ENCODE measurements around the gene KIAA0319L.
A peak's percentile ranks its signal among the peaks of the same experiment; 100 is the strongest.
"Not testable (repeated sequence)": the region's sequence is repeated elsewhere in the genome, so short reads cannot be mapped to it uniquely, and the experiment has no call there.

The KIAA0319L gene

GRCh38 chr1:35500439-35500838 is 56.8 kb downstream of the KIAA0319L start:
- no peak for DNase-seq (ENCODE audit: insufficient read length)
- FAIRE-seq = peak; percentile 17
- TF ChIP-seq POLR2A (IDR thresholded peaks at IDR 0.05; ENCODE audit: low read depth, low read length) (no peak), POLR2AphosphoS5 (IDR thresholded peaks at IDR 0.05; ENCODE audit: low read depth, low read length) (no peak), TAF1 (IDR thresholded peaks at IDR 0.05; ENCODE audit: borderline replicate concordance, low read depth, low read length) (no peak)

DNA sequence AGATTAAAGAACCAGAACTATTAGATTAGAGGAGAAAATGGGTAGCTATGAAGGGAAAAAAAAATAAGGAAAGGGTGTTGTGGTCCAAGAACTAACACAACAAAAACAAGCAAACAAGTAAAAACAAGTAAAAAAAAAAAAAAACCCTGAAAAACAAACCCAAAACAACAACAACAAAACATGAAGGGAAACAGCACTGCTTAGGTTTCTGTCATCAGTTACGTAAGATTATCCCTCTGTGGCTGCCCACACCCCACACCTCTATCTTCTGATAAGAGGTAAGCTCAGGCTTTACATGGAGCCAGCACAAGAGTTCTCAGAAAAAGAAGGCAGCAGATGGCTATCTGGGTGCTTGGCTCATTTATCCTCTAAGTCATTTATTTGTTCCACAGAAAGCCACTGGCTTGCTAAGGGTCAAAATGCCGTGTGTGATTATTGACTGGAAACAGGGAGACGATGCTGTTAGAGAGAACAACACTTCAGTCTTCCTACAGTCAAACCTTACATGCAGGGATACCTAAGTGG is 57.5 kb downstream of the KIAA0319L start:
- no peak for FAIRE-seq
- no peak for DNase-seq (ENCODE audit: insufficient read length)

DNA sequence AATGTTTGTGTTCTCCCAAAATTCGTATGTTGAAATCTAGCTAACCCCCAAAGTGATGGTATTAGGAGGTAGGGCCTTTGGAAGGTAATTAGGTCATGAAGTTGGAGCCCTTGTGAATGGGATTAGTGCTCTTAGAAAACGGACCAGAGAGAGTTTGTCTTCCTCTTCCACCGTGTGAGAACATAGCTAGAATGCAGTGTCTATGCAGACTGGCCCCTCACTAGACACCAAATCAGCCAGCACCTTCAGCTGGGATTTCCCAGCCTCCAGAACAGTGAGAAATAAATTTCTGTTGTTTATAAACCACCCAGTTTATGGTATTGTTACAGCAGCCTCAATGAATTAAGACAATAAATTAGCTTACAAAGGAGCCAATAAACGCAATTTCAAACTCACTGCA is 58.0 kb downstream of the KIAA0319L start:
- TF ChIP-seq POLR2AphosphoS5 (IDR thresholded peaks at IDR 0.05; ENCODE audit: low read depth, low read length) = no peak
- TF ChIP-seq TAF1 (IDR thresholded peaks at IDR 0.05; ENCODE audit: borderline replicate concordance, low read depth, low read length) = no peak
- no peak for TF ChIP-seq POLR2A (IDR thresholded peaks at IDR 0.05; ENCODE audit: low read depth, low read length)
- FAIRE-seq (no peak), DNase-seq (ENCODE audit: insufficient read length) (no peak)

More for the DNA sequence above, 57.5 kb downstream of the KIAA0319L start:
- TF ChIP-seq TAF1 (IDR thresholded peaks at IDR 0.05; ENCODE audit: borderline replicate concordance, low read depth, low read length) (no peak), POLR2AphosphoS5 (IDR thresholded peaks at IDR 0.05; ENCODE audit: low read depth, low read length) (no peak), POLR2A (IDR thresholded peaks at IDR 0.05; ENCODE audit: low read depth, low read length) (no peak)

DNA sequence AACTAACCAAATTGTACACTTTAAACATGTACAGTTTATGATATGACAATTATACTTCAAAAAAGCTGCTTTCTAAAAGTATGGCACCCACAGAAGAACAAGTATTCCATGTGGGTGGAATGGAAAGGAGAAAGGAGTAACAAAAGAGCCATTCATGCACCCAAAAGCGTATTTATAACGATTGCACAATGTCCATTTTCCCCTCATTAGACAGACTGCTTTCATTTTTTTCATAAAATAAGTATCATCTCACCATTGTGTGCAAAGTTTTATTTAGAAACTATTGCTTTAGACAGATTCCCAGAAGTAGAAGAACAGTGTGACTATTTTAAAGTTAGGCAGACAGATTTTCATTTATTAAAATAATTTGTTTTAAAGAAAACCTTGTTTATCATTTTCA is 59.6 kb downstream of the KIAA0319L start:
- no peak for FAIRE-seq

DNA sequence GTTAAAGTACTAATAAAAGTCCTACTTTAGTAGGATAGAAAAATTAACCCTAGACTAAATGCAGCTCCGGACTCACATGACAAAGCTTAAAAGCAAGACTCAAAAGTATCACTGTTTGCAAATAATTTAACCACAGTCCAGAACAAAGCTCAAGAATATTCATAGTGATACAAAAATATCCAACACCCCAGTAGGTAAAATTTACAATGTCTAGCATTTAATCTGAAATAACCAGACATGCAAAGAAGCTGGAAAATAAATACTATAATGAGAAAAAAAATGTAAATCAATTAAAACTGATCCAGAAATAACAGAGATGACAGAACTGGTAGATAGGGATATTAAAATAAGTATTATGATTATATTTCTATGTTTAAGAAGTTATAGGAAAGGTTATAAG is 67.0 kb downstream of the KIAA0319L start:
- FAIRE-seq = no peak
- DNase-seq (ENCODE audit: insufficient read length) = no peak
- TF ChIP-seq POLR2AphosphoS5 (IDR thresholded peaks at IDR 0.05; ENCODE audit: low read depth, low read length) = no peak
- no peak for TF ChIP-seq TAF1 (IDR thresholded peaks at IDR 0.05; ENCODE audit: borderline replicate concordance, low read depth, low read length)
- TF ChIP-seq POLR2A (IDR thresholded peaks at IDR 0.05; ENCODE audit: low read depth, low read length) = no peak

More for the DNA sequence above, 59.6 kb downstream of the KIAA0319L start:
- DNase-seq (ENCODE audit: insufficient read length) = no peak
- TF ChIP-seq POLR2A (IDR thresholded peaks at IDR 0.05; ENCODE audit: low read depth, low read length) (no peak), TAF1 (IDR thresholded peaks at IDR 0.05; ENCODE audit: borderline replicate concordance, low read depth, low read length) (no peak), POLR2AphosphoS5 (IDR thresholded peaks at IDR 0.05; ENCODE audit: low read depth, low read length) (no peak)

- DNase-seq (ENCODE audit: insufficient read length) = no peak
- TF ChIP-seq POLR2A (IDR thresholded peaks at IDR 0.05; ENCODE audit: low read depth, low read length) (no peak), POLR2AphosphoS5 (IDR thresholded peaks at IDR 0.05; ENCODE audit: low read depth, low read length) (no peak), TAF1 (IDR thresholded peaks at IDR 0.05; ENCODE audit: borderline replicate concordance, low read depth, low read length) (no peak)
- no peak for FAIRE-seq
Measured at GRCh38 chr1:35488336-35488735, 68.9 kb downstream of the KIAA0319L start.

- no peak for DNase-seq (ENCODE audit: insufficient read length)
- FAIRE-seq = no peak
- TF ChIP-seq TAF1 (IDR thresholded peaks at IDR 0.05; ENCODE audit: borderline replicate concordance, low read depth, low read length) (no peak), POLR2AphosphoS5 (IDR thresholded peaks at IDR 0.05; ENCODE audit: low read depth, low read length) (no peak), POLR2A (IDR thresholded peaks at IDR 0.05; ENCODE audit: low read depth, low read length) (no peak)
Measured at GRCh38 chr1:35486858-35487408, 70.3 kb downstream of the KIAA0319L start.

GRCh38 chr1:35481229-35481628 is 76.0 kb downstream of the KIAA0319L start:
- TF ChIP-seq POLR2A (IDR thresholded peaks at IDR 0.05; ENCODE audit: low read depth, low read length) (no peak), POLR2AphosphoS5 (IDR thresholded peaks at IDR 0.05; ENCODE audit: low read depth, low read length) (no peak), TAF1 (IDR thresholded peaks at IDR 0.05; ENCODE audit: borderline replicate concordance, low read depth, low read length) (no peak)
- DNase-seq (ENCODE audit: insufficient read length) (no peak), FAIRE-seq (no peak)

DNA sequence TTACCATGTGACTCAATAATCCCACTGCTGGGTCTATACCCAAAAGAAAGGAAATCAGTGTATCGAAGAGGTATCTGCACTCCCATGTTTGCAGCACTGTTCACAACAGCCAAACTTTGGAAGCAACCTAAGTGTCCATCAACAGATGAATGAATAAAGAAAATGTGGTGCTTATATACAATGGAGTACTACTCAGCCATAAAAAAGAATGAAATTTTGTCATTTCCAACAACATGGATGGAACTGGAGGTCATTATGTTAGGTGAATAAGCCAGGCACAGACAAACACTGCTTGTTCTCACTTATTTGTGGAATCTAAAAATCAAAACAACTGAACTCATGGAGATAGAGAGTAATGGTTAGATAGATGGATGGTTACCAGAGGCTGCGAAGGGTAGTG is 79.3 kb downstream of the KIAA0319L start:
- TF ChIP-seq TAF1 (IDR thresholded peaks at IDR 0.05; ENCODE audit: borderline replicate concordance, low read depth, low read length) (no peak), POLR2AphosphoS5 (IDR thresholded peaks at IDR 0.05; ENCODE audit: low read depth, low read length) (no peak), POLR2A (IDR thresholded peaks at IDR 0.05; ENCODE audit: low read depth, low read length) (no peak)
- FAIRE-seq (no peak), DNase-seq (ENCODE audit: insufficient read length) (no peak)

GRCh38 chr1:35475856-35476674 is 81.1 kb downstream of the KIAA0319L start:
- DNase-seq (ENCODE audit: insufficient read length) = no peak
- TF ChIP-seq TAF1 (IDR thresholded peaks at IDR 0.05; ENCODE audit: borderline replicate concordance, low read depth, low read length) (no peak), POLR2A (IDR thresholded peaks at IDR 0.05; ENCODE audit: low read depth, low read length) (no peak), POLR2AphosphoS5 (IDR thresholded peaks at IDR 0.05; ENCODE audit: low read depth, low read length) (no peak)
- FAIRE-seq = no peak

DNA sequence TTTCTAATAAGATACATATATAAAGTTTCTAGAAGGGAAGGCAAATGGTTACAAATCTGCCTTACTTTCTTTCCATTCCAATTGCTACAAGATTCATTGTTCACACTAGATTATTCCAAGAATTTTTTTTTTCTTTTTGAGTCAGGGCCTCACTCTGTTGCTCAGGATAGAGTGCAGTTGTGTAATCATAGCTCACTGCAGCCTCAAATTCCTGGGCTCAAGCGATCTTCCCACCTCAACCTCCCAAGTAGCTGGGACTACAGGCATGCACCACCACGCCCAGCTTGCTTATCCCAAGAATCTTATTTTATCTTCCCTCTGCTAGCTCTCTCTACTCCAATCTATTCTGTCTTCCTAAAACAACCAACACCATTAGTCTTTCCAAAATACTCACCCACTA is 81.8 kb downstream of the KIAA0319L start:
- no peak for DNase-seq (ENCODE audit: insufficient read length)
- no peak for FAIRE-seq
- TF ChIP-seq POLR2AphosphoS5 (IDR thresholded peaks at IDR 0.05; ENCODE audit: low read depth, low read length) (no peak), TAF1 (IDR thresholded peaks at IDR 0.05; ENCODE audit: borderline replicate concordance, low read depth, low read length) (no peak), POLR2A (IDR thresholded peaks at IDR 0.05; ENCODE audit: low read depth, low read length) (no peak)

DNA sequence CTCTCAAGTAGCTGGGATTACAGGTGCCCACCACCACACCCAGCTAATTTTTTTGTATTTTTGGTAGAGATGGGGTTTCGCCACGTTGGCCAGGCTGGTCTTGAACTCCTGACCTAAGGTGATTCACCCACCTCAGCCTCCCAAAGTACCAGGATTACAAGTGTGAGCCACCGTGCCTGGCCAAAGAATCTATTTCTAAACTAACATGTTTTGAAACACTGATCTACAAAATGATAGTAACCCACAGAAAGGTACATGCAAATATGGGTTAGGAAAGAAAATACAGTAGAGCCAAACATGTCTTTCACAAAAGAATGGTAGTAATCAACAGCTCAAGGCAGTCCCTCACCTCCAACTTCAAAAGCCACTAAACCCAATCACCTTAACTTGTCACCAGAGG is 84.0 kb downstream of the KIAA0319L start:
- not testable (repeated sequence) for DNase-seq (ENCODE audit: insufficient read length); FAIRE-seq
